HepG2 (cell line): Measurements from ENCODE around the gene SLC35B4. TPM values are rescaled to one million over a fixed set of nuclear protein-coding genes. Genes with fewer than 3 reads are reported as not detected.

Experiments used
- ESRRA ChIP-seq: sonication (generic); formaldehyde crosslinking; IDR thresholded peaks from 2 replicates; pipeline ENCODE4 v1.5.1; 2020; ENCODE audit warnings: mild to moderate bottlenecking, low read depth, missing genetic modification reagents
- GATAD2A ChIP-seq: IDR thresholded peaks from 2 replicates; pipeline ENCODE4 v1.6.1; 2016
- ISX ChIP-seq: sonication (generic); formaldehyde crosslinking; conservative IDR thresholded peaks from 2 replicates; pipeline ENCODE4 v1.5.0; 2020; ENCODE audit warnings: missing genetic modification reagents
- KDM4B ChIP-seq: sonication (generic); formaldehyde crosslinking; IDR thresholded peaks from 2 replicates; pipeline ENCODE4 v1.4.0; 2020; ENCODE audit warnings: missing genetic modification reagents
- MTF2 ChIP-seq: sonication (generic); formaldehyde crosslinking; IDR thresholded peaks from 2 replicates; pipeline ENCODE4 v1.5.0; 2020; ENCODE audit warnings: missing genetic modification reagents, borderline replicate concordance
- NFKB2 ChIP-seq: sonication (generic); formaldehyde crosslinking; IDR thresholded peaks from 2 replicates; pipeline ENCODE4 v1.4.0; 2020; ENCODE audit warnings: missing genetic modification reagents, borderline replicate concordance
- PAX8 ChIP-seq: sonication (generic); formaldehyde crosslinking; IDR thresholded peaks from 2 replicates; pipeline ENCODE4 v1.8.0; 2022; ENCODE audit warnings: mild to moderate bottlenecking, missing genetic modification reagents, borderline replicate concordance
- POLR2AphosphoS2 ChIP-seq: IDR thresholded peaks from 2 replicates; pipeline ENCODE4 v1.6.1; 2011; ENCODE audit warnings: low read depth, low read length, improper control_type of control experiment
- RARA ChIP-seq: IDR thresholded peaks from 2 replicates; pipeline ENCODE4 v1.6.1; 2016; ENCODE audit warnings: missing genetic modification reagents, missing compliant biosample characterization
- SNRNP70 ChIP-seq: fragments of 200-400 bp; formaldehyde crosslinking; IDR thresholded peaks from 2 replicates; pipeline ENCODE4 v1.6.1; 2017; ENCODE audit warnings: mild to moderate bottlenecking, low read depth, low read length, moderate library complexity
- TEAD3 ChIP-seq: optimal IDR thresholded peaks from 2 replicates; pipeline ENCODE3; 2016; ENCODE audit warnings: borderline replicate concordance
- ZFP1 ChIP-seq: IDR thresholded peaks from 2 replicates; pipeline ENCODE4 v1.6.1; 2016
- ZFP62 ChIP-seq: sonication (generic); formaldehyde crosslinking; IDR thresholded peaks from 2 replicates; pipeline ENCODE4 v1.4.0; 2020; ENCODE audit warnings: missing genetic modification reagents
- ZFYVE20 ChIP-seq: sonication (generic); formaldehyde crosslinking; IDR thresholded peaks from 2 replicates; pipeline ENCODE4 v1.8.0; 2023; ENCODE audit warnings: low read depth, mild to moderate bottlenecking, moderate library complexity, missing genetic modification reagents, borderline replicate concordance
- ZNF260 ChIP-seq: sonication (generic); formaldehyde crosslinking; IDR thresholded peaks from 2 replicates; pipeline ENCODE4 v1.4.0; 2020; ENCODE audit warnings: missing genetic modification reagents, low read depth, mild to moderate bottlenecking, borderline replicate concordance
- polyA plus RNA-seq, 8 experiments: library from polyadenylated mRNA; depleted of rRNA in 3 of 8; stranded (reverse) in 7 of 8; unstranded in 1 of 8; fragments of >200 nt; fragmentation: Illumina TruSeq in 4 of 8; extraction: Trizol in 4 of 8; gene quantifications; 2 replicates each; pipeline versions ENCODE4 v1.2.1 to v1.2.3, GENCODE V29; 2011 to 2016; ENCODE audit warnings: low read depth in 4 of 8, missing spikeins in 1 of 8, mixed read lengths in 1 of 8; ENCODE audit not compliant: insufficient read depth in 1 of 8
- total RNA-seq, 5 experiments: library from RNA; depleted of rRNA; stranded (reverse); fragments of >200 nt; fragmentation: Illumina TruSeq; extraction: Trizol; gene quantifications; 2 replicates each; pipeline ENCODE4 v1.2.3, GENCODE V29; 2016; ENCODE audit warnings: low read depth in 1 of 5
- TF ChIP-seq, protein P1 (sequence below): sonication (generic); formaldehyde crosslinking; IDR thresholded peaks from 2 replicates; pipeline ENCODE4 v1.9.0; 2022; ENCODE audit warnings: low read depth, missing genetic modification reagents
- TF ChIP-seq, protein P2 (sequence below): IDR thresholded peaks from 2 replicates; pipeline ENCODE4 v1.6.1; 2016; ENCODE audit warnings: mild to moderate bottlenecking, missing biosample characterization, missing genetic modification reagents

Gene SLC35B4
- total and polyA plus RNA-seq, 2 of the 13 experiments (the other 11 are each of a cell fraction or from before 2014, with no cell fraction given), result 17.1 to 17.8 TPM

- TF ChIP-seq ZFYVE20 (CRISPR knock-in tag) (no peak), ISX (CRISPR knock-in tag) (no peak), POLR2AphosphoS2 (no peak), TEAD3 (CRISPR knock-in tag) (peak; percentile 63), NFKB2 (CRISPR knock-in tag) (no peak), ZNF260 (CRISPR knock-in tag) (no peak), PAX8 (no peak), MTF2 (CRISPR knock-in tag) (no peak), SNRNP70 (no peak), ZFP62 (CRISPR knock-in tag) (no peak), GATAD2A (peak; percentile 89), ESRRA (CRISPR knock-in tag) (no peak), KDM4B (CRISPR knock-in tag) (no peak), ZFP1 (CRISPR knock-in tag) (no peak), RARA (CRISPR knock-in tag) (peak; percentile 23; the same call in 1 of the 2 replicates)
- TF ChIP-seq, protein P1, sequence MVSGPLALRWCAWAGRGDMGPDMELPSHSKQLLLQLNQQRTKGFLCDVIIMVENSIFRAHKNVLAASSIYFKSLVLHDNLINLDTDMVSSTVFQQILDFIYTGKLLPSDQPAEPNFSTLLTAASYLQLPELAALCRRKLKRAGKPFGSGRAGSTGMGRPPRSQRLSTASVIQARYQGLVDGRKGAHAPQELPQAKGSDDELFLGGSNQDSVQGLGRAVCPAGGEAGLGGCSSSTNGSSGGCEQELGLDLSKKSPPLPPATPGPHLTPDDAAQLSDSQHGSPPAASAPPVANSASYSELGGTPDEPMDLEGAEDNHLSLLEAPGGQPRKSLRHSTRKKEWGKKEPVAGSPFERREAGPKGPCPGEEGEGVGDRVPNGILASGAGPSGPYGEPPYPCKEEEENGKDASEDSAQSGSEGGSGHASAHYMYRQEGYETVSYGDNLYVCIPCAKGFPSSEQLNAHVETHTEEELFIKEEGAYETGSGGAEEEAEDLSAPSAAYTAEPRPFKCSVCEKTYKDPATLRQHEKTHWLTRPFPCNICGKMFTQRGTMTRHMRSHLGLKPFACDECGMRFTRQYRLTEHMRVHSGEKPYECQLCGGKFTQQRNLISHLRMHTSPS, result peak; percentile 70; the same call in 1 of the 2 replicates
- TF ChIP-seq, protein P2, sequence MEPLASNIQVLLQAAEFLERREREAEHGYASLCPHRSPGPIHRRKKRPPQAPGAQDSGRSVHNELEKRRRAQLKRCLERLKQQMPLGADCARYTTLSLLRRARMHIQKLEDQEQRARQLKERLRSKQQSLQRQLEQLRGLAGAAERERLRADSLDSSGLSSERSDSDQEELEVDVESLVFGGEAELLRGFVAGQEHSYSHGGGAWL (CRISPR knock-in tag), result no peak
Measured at GRCh38 chr7:134355927-134356326, 39.2 kb upstream of the SLC35B4 start (continued).
